ENCODE measurements around the gene MNAT1.
"Not testable (repeated sequence)": the region's sequence is repeated elsewhere in the genome, so short reads cannot be mapped to it uniquely, and the experiment has no call there.

MNAT1 gene

GRCh38 chr14:60780558-60780957, 46.0 kb downstream of the MNAT1 start:
- H3K36me3 ChIP-seq (ENCODE audit: control insufficient read depth in 4 of 4, insufficient read depth in 4 of 4, low read length in 3 of 4); POLR2A ChIA-PET; H3K4me3 ChIP-seq (ENCODE audit: control insufficient read depth in 1 of 7, extremely low read depth in 1 of 7, insufficient read depth in 4 of 7, low read depth in 2 of 7, low read length in 6 of 7); CTCF ChIA-PET; H3K9me3 ChIP-seq (ENCODE audit: control extremely low read depth in 1 of 5, control insufficient read depth in 4 of 5, insufficient read depth in 2 of 5, low read depth in 1 of 5, low read length in 4 of 5); H3K4me1 ChIP-seq (ENCODE audit: control extremely low read depth in 1 of 4, control insufficient read depth in 4 of 4, insufficient read depth in 4 of 4, low read length in 3 of 4); H3K27ac ChIP-seq (ENCODE audit: insufficient read depth in 1 of 2, low read depth in 1 of 2, low read length in 2 of 2, poor library complexity in 1 of 2, severe bottlenecking in 2 of 2); DNase-seq; H3K27me3 ChIP-seq (replicated peaks in 2 of 5; ENCODE audit: control insufficient read depth in 4 of 5, insufficient read depth in 5 of 5, low read length in 4 of 5): not testable (repeated sequence)

- ChIA-PET CTCF (no interaction called here), POLR2A (no interaction called here)
- H3K36me3 ChIP-seq (ENCODE audit: control insufficient read depth in 4 of 4, insufficient read depth in 4 of 4, low read length in 3 of 4), result peaks cover 3 to 13% (median 5%) of the 10 kb centered on the region in 4 experiments
- no peak for DNase-seq
- no peak overlapping the region for H3K4me3 ChIP-seq (ENCODE audit: control insufficient read depth in 1 of 7, extremely low read depth in 1 of 7, insufficient read depth in 4 of 7, low read depth in 2 of 7, low read length in 6 of 7)
- no peaks in the 10 kb centered on the region for H3K27me3 ChIP-seq (replicated peaks in 2 of 5; ENCODE audit: control insufficient read depth in 4 of 5, insufficient read depth in 5 of 5, low read length in 4 of 5)
- H3K4me1 ChIP-seq (ENCODE audit: control extremely low read depth in 1 of 4, control insufficient read depth in 4 of 4, insufficient read depth in 4 of 4, low read length in 3 of 4), result no peaks in the 10 kb centered on the region
- WGBS (ENCODE audit: insufficient coverage), result no CpG with 5 or more reads among the region's 3 CpGs
- H3K27ac ChIP-seq (ENCODE audit: insufficient read depth in 1 of 2, low read depth in 1 of 2, low read length in 2 of 2, poor library complexity in 1 of 2, severe bottlenecking in 2 of 2), result no peak overlapping the region
- H3K9me3 ChIP-seq (ENCODE audit: control extremely low read depth in 1 of 5, control insufficient read depth in 4 of 5, insufficient read depth in 2 of 5, low read depth in 1 of 5, low read length in 4 of 5), result peaks cover 0 to 5% (median 0%) of the 10 kb centered on the region in 5 experiments
Measured at GRCh38 chr14:60786905-60787304, 52.3 kb downstream of the MNAT1 start.

GRCh38 chr14:60789656-60790055, 55.1 kb downstream of the MNAT1 start:
- DNase-seq, result no peak
- WGBS (ENCODE audit: insufficient coverage), result no CpG with 5 or more reads among the region's 1 CpG
- Histone ChIP-seq H3K27ac (ENCODE audit: insufficient read depth in 1 of 2, low read depth in 1 of 2, low read length in 2 of 2, poor library complexity in 1 of 2, severe bottlenecking in 2 of 2) (no peak overlapping the region), H3K9me3 (ENCODE audit: control extremely low read depth in 1 of 5, control insufficient read depth in 4 of 5, insufficient read depth in 2 of 5, low read depth in 1 of 5, low read length in 4 of 5) (peaks cover 0 to 15% (median 7%) of the 10 kb centered on the region in 5 experiments), H3K4me3 (ENCODE audit: control insufficient read depth in 1 of 7, extremely low read depth in 1 of 7, insufficient read depth in 4 of 7, low read depth in 2 of 7, low read length in 6 of 7) (no peak overlapping the region), H3K36me3 (ENCODE audit: control insufficient read depth in 4 of 4, insufficient read depth in 4 of 4, low read length in 3 of 4) (peaks cover 3 to 17% (median 7%) of the 10 kb centered on the region in 4 experiments), H3K4me1 (ENCODE audit: control extremely low read depth in 1 of 4, control insufficient read depth in 4 of 4, insufficient read depth in 4 of 4, low read length in 3 of 4) (no peaks in the 10 kb centered on the region), H3K27me3 (replicated peaks in 2 of 5; ENCODE audit: control insufficient read depth in 4 of 5, insufficient read depth in 5 of 5, low read length in 4 of 5) (no peaks in the 10 kb centered on the region)
- CTCF ChIA-PET, result interaction anchor here (1.1 kb wide), 1 partner anchor 16 kb away, joined by 3 read pairs; no protein-coding TSS in a partner anchor
- POLR2A ChIA-PET, result no interaction called here

- Histone ChIP-seq H3K4me1 (ENCODE audit: control extremely low read depth in 1 of 4, control insufficient read depth in 4 of 4, insufficient read depth in 4 of 4, low read length in 3 of 4) (no peaks in the 10 kb centered on the region), H3K9me3 (ENCODE audit: control extremely low read depth in 1 of 5, control insufficient read depth in 4 of 5, insufficient read depth in 2 of 5, low read depth in 1 of 5, low read length in 4 of 5) (peaks cover 0 to 15% (median 7%) of the 10 kb centered on the region in 5 experiments), H3K36me3 (ENCODE audit: control insufficient read depth in 4 of 4, insufficient read depth in 4 of 4, low read length in 3 of 4) (peaks cover 3 to 17% (median 7%) of the 10 kb centered on the region in 4 experiments), H3K4me3 (ENCODE audit: control insufficient read depth in 1 of 7, extremely low read depth in 1 of 7, insufficient read depth in 4 of 7, low read depth in 2 of 7, low read length in 6 of 7) (no peak overlapping the region), H3K27ac (ENCODE audit: insufficient read depth in 1 of 2, low read depth in 1 of 2, low read length in 2 of 2, poor library complexity in 1 of 2, severe bottlenecking in 2 of 2) (no peak overlapping the region), H3K27me3 (replicated peaks in 2 of 5; ENCODE audit: control insufficient read depth in 4 of 5, insufficient read depth in 5 of 5, low read length in 4 of 5) (no peaks in the 10 kb centered on the region)
- WGBS (ENCODE audit: insufficient coverage), result no CpG with 5 or more reads among the region's 1 CpG
- no peak for DNase-seq
- POLR2A ChIA-PET, result no interaction called here
- CTCF ChIA-PET, result no interaction called here
Measured at GRCh38 chr14:60790850-60791249, 56.3 kb downstream of the MNAT1 start.

- Histone ChIP-seq H3K27me3 (replicated peaks in 2 of 5; ENCODE audit: control insufficient read depth in 4 of 5, insufficient read depth in 5 of 5, low read length in 4 of 5) (no peaks in the 10 kb centered on the region), H3K4me3 (ENCODE audit: control insufficient read depth in 1 of 7, extremely low read depth in 1 of 7, insufficient read depth in 4 of 7, low read depth in 2 of 7, low read length in 6 of 7) (no peak overlapping the region), H3K36me3 (ENCODE audit: control insufficient read depth in 4 of 4, insufficient read depth in 4 of 4, low read length in 3 of 4) (peaks cover 0 to 19% (median 1%) of the 10 kb centered on the region in 4 experiments), H3K27ac (ENCODE audit: insufficient read depth in 1 of 2, low read depth in 1 of 2, low read length in 2 of 2, poor library complexity in 1 of 2, severe bottlenecking in 2 of 2) (no peak overlapping the region), H3K4me1 (ENCODE audit: control extremely low read depth in 1 of 4, control insufficient read depth in 4 of 4, insufficient read depth in 4 of 4, low read length in 3 of 4) (no peaks in the 10 kb centered on the region), H3K9me3 (ENCODE audit: control extremely low read depth in 1 of 5, control insufficient read depth in 4 of 5, insufficient read depth in 2 of 5, low read depth in 1 of 5, low read length in 4 of 5) (peaks cover 0 to 14% (median 5%) of the 10 kb centered on the region in 5 experiments)
- CTCF ChIA-PET, result no interaction called here
- no peak for DNase-seq
- POLR2A ChIA-PET, result no interaction called here
Measured at GRCh38 chr14:60796434-60796833, 61.9 kb downstream of the MNAT1 start.

GRCh38 chr14:60800409-60800808, 65.8 kb downstream of the MNAT1 start:
- H3K4me3 ChIP-seq (ENCODE audit: control insufficient read depth in 1 of 7, extremely low read depth in 1 of 7, insufficient read depth in 4 of 7, low read depth in 2 of 7, low read length in 6 of 7), result no peak overlapping the region
- H3K27me3 ChIP-seq (replicated peaks in 2 of 5; ENCODE audit: control insufficient read depth in 4 of 5, insufficient read depth in 5 of 5, low read length in 4 of 5), result no peaks in the 10 kb centered on the region
- ChIA-PET CTCF (no interaction called here), POLR2A (no interaction called here)
- DNase-seq, result no peak
- H3K9me3 ChIP-seq (ENCODE audit: control extremely low read depth in 1 of 5, control insufficient read depth in 4 of 5, insufficient read depth in 2 of 5, low read depth in 1 of 5, low read length in 4 of 5), result peaks cover 0 to under 1% (median 0%) of the 10 kb centered on the region in 5 experiments
- no peaks in the 10 kb centered on the region for H3K4me1 ChIP-seq (ENCODE audit: control extremely low read depth in 1 of 4, control insufficient read depth in 4 of 4, insufficient read depth in 4 of 4, low read length in 3 of 4)
- H3K36me3 ChIP-seq (ENCODE audit: control insufficient read depth in 4 of 4, insufficient read depth in 4 of 4, low read length in 3 of 4), result peaks cover 0 to 15% (median 0%) of the 10 kb centered on the region in 4 experiments
- no peak overlapping the region for H3K27ac ChIP-seq (ENCODE audit: insufficient read depth in 1 of 2, low read depth in 1 of 2, low read length in 2 of 2, poor library complexity in 1 of 2, severe bottlenecking in 2 of 2)
- WGBS (ENCODE audit: insufficient coverage), result 100% methylated on average over 1 of the region's 2 CpGs

GRCh38 chr14:60803871-60804270, 69.3 kb downstream of the MNAT1 start:
- CTCF ChIA-PET, result no interaction called here
- H3K27ac ChIP-seq (ENCODE audit: insufficient read depth in 1 of 2, low read depth in 1 of 2, low read length in 2 of 2, poor library complexity in 1 of 2, severe bottlenecking in 2 of 2), result no peak overlapping the region
- no peak for DNase-seq
- H3K36me3 ChIP-seq (ENCODE audit: control insufficient read depth in 4 of 4, insufficient read depth in 4 of 4, low read length in 3 of 4), result peaks cover 0 to 7% (median 0%) of the 10 kb centered on the region in 4 experiments
- WGBS (ENCODE audit: insufficient coverage), result no CpG with 5 or more reads among the region's 1 CpG
- no peaks in the 10 kb centered on the region for H3K9me3 ChIP-seq (ENCODE audit: control extremely low read depth in 1 of 5, control insufficient read depth in 4 of 5, insufficient read depth in 2 of 5, low read depth in 1 of 5, low read length in 4 of 5)
- no peak overlapping the region for H3K4me3 ChIP-seq (ENCODE audit: control insufficient read depth in 1 of 7, extremely low read depth in 1 of 7, insufficient read depth in 4 of 7, low read depth in 2 of 7, low read length in 6 of 7)
- POLR2A ChIA-PET, result no interaction called here
- no peaks in the 10 kb centered on the region for H3K27me3 ChIP-seq (replicated peaks in 2 of 5; ENCODE audit: control insufficient read depth in 4 of 5, insufficient read depth in 5 of 5, low read length in 4 of 5)
- no peaks in the 10 kb centered on the region for H3K4me1 ChIP-seq (ENCODE audit: control extremely low read depth in 1 of 4, control insufficient read depth in 4 of 4, insufficient read depth in 4 of 4, low read length in 3 of 4)

Measured in common myeloid progenitor, CD34-positive (primary cell).